A549 (cell line): Measurements from ENCODE around the gene GAS2L2. TPM values are rescaled to one million over a fixed set of nuclear protein-coding genes. Genes with fewer than 3 reads are reported as not detected.

Experiments used
- ATAC-seq, 2 experiments: fragments of 200-7000 bp in 1 of 2; fragments of >200 bp in 1 of 2; cut with Nextera tagmentation in 1 of 2; cut with Tn5 transposase in 1 of 2; 3 replicates each; pipeline versions ENCODE4 v1.8.0 to v1.9.1; 2018 to 2020; ENCODE audit warnings: mild to moderate bottlenecking in 1 of 2, moderate library complexity in 1 of 2
- CTCF ChIA-PET: fragments of 300-600 bp; sonication (Branson Sonifier 250); formaldehyde crosslinking; extraction: SDS; loops from one replicate; lab custom pipeline; 2021; ENCODE audit warnings: antibody characterized with exemption, inconsistent platforms; lab: Yijun Ruan, JAX
- POLR2A ChIA-PET: fragments of 350-600 bp; formaldehyde crosslinking; extraction: SDS; loops from one replicate; lab custom pipeline; 2021; ENCODE audit warnings: antibody characterized with exemption, inconsistent platforms; lab: Yijun Ruan, JAX
- DNase-seq, 2 experiments: peaks; one replicate each; pipeline versions ENCODE4 v3.0.0 to v3.0.0-alpha.2; 2011 to 2016; ENCODE audit warnings: low read depth in 1 of 2, low spot score in 1 of 2
- FAIRE-seq: peaks from 2 replicates; lab custom pipeline; 2011; peaks lifted over from hg19 to GRCh38; lab: Jason Lieb, UNC
- H3K27ac ChIP-seq, 2 experiments: fragments of >200 bp; sonication (Bioruptor Twin); formaldehyde crosslinking; 3 replicates each; pipeline ENCODE4 v1.5.1; 2016 to 2017
- H3K4me1 ChIP-seq: fragments of >200 bp; sonication (Bioruptor Twin); formaldehyde crosslinking; 3 replicates; pipeline ENCODE4 v1.6.1; 2016
- H3K4me2 ChIP-seq: fragments of >200 bp; sonication (Bioruptor Twin); formaldehyde crosslinking; 3 replicates; pipeline ENCODE4 v1.6.1; 2016
- H3K4me3 ChIP-seq: fragments of >200 bp; sonication (Bioruptor Twin); formaldehyde crosslinking; 3 replicates; pipeline ENCODE4 v1.5.1; 2016
- H3K9me3 ChIP-seq: fragments of >200 bp; sonication (Bioruptor Twin); formaldehyde crosslinking; 3 replicates; pipeline ENCODE4 v1.6.1; 2016
- BCL3 ChIP-seq: fragments of >200 bp; sonication (Bioruptor Twin); formaldehyde crosslinking; IDR thresholded peaks from 3 replicates; pipeline ENCODE4 v1.6.1; 2016
- ELK1 ChIP-seq: fragments of 150-350 bp; IDR thresholded peaks from 2 replicates; pipeline ENCODE4 v1.6.1; 2014; ENCODE audit warnings: low read depth, mild to moderate bottlenecking, low read length
- HOXB5 ChIP-seq: fragments of 250-450 bp; sonication (Bioruptor Pico); IDR thresholded peaks from 2 replicates; pipeline ENCODE4 v1.5.0; 2020; ENCODE audit warnings: mild to moderate bottlenecking, moderate library complexity
- KDM1A ChIP-seq: fragments of 200-600 bp; sonication (generic); IDR thresholded peaks from 2 replicates; pipeline ENCODE4 v1.6.1; 2016; ENCODE audit warnings: low read depth, mild to moderate bottlenecking
- MAFK ChIP-seq: fragments of 450-650 bp; IDR thresholded peaks from 2 replicates; pipeline ENCODE4 v1.6.1; 2014; ENCODE audit not compliant: partially characterized antibody
- NR3C1 ChIP-seq: fragments of >200 bp; sonication (Bioruptor Twin); formaldehyde crosslinking; IDR thresholded peaks from 3 replicates; pipeline ENCODE4 v1.6.1; 2017
- PBX3 ChIP-seq: IDR thresholded peaks from 2 replicates; pipeline ENCODE4 v1.6.1; 2012
- PHF8 ChIP-seq: fragments of 200-600 bp; sonication (generic); IDR thresholded peaks from 2 replicates; pipeline ENCODE4 v1.6.1; 2016; ENCODE audit warnings: low read depth, mild to moderate bottlenecking, antibody characterized with exemption, moderate library complexity, borderline replicate concordance
- TP53 ChIP-seq: fragments of 250-450 bp; sonication (Bioruptor Pico); IDR thresholded peaks from 2 replicates; pipeline ENCODE4 v1.5.0; 2021; ENCODE audit warnings: mild to moderate bottlenecking, moderate library complexity
- ZC3H11A ChIP-seq: fragments of 450-650 bp; IDR thresholded peaks from 2 replicates; pipeline ENCODE4 v1.6.1; 2014; ENCODE audit warnings: antibody characterized with exemption, mild to moderate bottlenecking
- ZFP36 ChIP-seq: fragments of 450-650 bp; IDR thresholded peaks from 2 replicates; pipeline ENCODE4 v1.6.1; 2014; ENCODE audit warnings: borderline replicate concordance; ENCODE audit not compliant: partially characterized antibody
- WGBS: methylation state at CpG from one replicate; pipeline ENCODE4 v1.1.6; 2017; ENCODE audit errors: missing lambda C conversion rate; 5-methylcytosine and 5-hydroxymethylcytosine counted together
- polyA plus RNA-seq, 4 experiments: library from polyadenylated mRNA; depleted of rRNA in 3 of 4; stranded (reverse); fragments of >200 nt; fragmentation: RNase III in 1 of 4; extraction: RNeasy Plus Mini Kit Qiagen cat#74134 plus additional on column Dnase treatment in 1 of 4; gene quantifications; 2 replicates in 3 of 4; 3 replicates in 1 of 4; pipeline ENCODE4 v1.2.3, GENCODE V29; 2011 to 2017

The GAS2L2 gene
- polyA plus RNA-seq, 2 of the 4 experiments (the other 2 are of a cell fraction), result 0.06 to 0.15 TPM

GRCh38 chr17:35698800-35699199 lies 54.2 kb downstream of the GAS2L2 start:
- Histone ChIP-seq H3K27ac (no peak overlapping the region), H3K9me3 (no peaks in the 10 kb centered on the region), H3K4me2 (no peak overlapping the region), H3K4me1 (no peaks in the 10 kb centered on the region), H3K4me3 (no peak overlapping the region)
- ATAC-seq (no peak), DNase-seq (no peak), FAIRE-seq (no peak)
- ChIA-PET POLR2A (no interaction called here), CTCF (interaction anchor here (0.6 to 5.3 kb wide), 4 partner anchors 22 to 65 kb away, joined by 3 to 24 read pairs (median 8); no protein-coding TSS in a partner anchor)
- TF ChIP-seq PBX3 (no peak), PHF8 (no peak), TP53 (CRISPR knock-in tag) (no peak), KDM1A (no peak), MAFK (peak; percentile 71)
- WGBS, result 88% methylated on average over 2 of the region's 2 CpGs

GRCh38 chr17:35695613-35696012 lies 57.4 kb downstream of the GAS2L2 start:
- H3K4me1 ChIP-seq, result no peaks in the 10 kb centered on the region
- DNase-seq (no peak), ATAC-seq (no peak), FAIRE-seq (no peak)
- CTCF ChIA-PET, result interaction anchor here (0.6 to 5.3 kb wide), 6 partner anchors 10 to 166 kb away, joined by 3 to 24 read pairs (median 5); no protein-coding TSS in a partner anchor
- no peak overlapping the region for H3K4me2 ChIP-seq
- no peak overlapping the region for H3K27ac ChIP-seq
- no peak for TF ChIP-seq HOXB5 (CRISPR knock-in tag)
- H3K9me3 ChIP-seq, result no peaks in the 10 kb centered on the region
- no peak overlapping the region for H3K4me3 ChIP-seq
- WGBS, result 88% methylated on average over 2 of the region's 2 CpGs
- POLR2A ChIA-PET, result interaction anchor here (0.5 kb wide), 1 partner anchor 227 kb away, joined by 8 read pairs; no protein-coding TSS in a partner anchor

- ATAC-seq (no peak), FAIRE-seq (no peak)
- WGBS, result 98% methylated on average over 2 of the region's 2 CpGs
Measured at GRCh38 chr17:35694906-35695305, 58.1 kb downstream of the GAS2L2 start.

More at GRCh38 chr17:35694906-35695305, 58.1 kb downstream of the GAS2L2 start:
- CTCF ChIA-PET, result interaction anchor here (1.0 to 5.3 kb wide), 5 partner anchors 11 to 110 kb away, joined by 3 to 24 read pairs (median 6); no protein-coding TSS in a partner anchor
- no peak overlapping the region for H3K4me3 ChIP-seq
- H3K4me2 ChIP-seq, result no peak overlapping the region
- no peak overlapping the region for H3K27ac ChIP-seq
- H3K9me3 ChIP-seq, result no peaks in the 10 kb centered on the region
- no peak for TF ChIP-seq BCL3
- TF ChIP-seq NR3C1, result no peak
- TF ChIP-seq ELK1, result no peak
- no peak for TF ChIP-seq ZFP36
- TF ChIP-seq ZC3H11A, result no peak
- TF ChIP-seq PBX3, result no peak
- H3K4me1 ChIP-seq, result no peaks in the 10 kb centered on the region
- POLR2A ChIA-PET, result no interaction called here
- no peak for DNase-seq

Other genes with a start within 250 kb of the GAS2L2 start
- not detected in 2 replicates for gene SLFN12L, start 215.6 kb downstream of the GAS2L2 start, polyA plus RNA-seq (2011; rRNA removed)
- gene SLFN12L, start 215.6 kb downstream of the GAS2L2 start, polyA plus RNA-seq (2017; fragmentation: RNase III; extraction: RNeasy Plus Mini Kit Qiagen cat#74134 plus additional on column Dnase treatment), result not detected in 3 replicates
- gene SLFN14, start 192.4 kb downstream of the GAS2L2 start, polyA plus RNA-seq (2011; rRNA removed), result not detected in 2 replicates
- not detected in 3 replicates for gene SLFN14, start 192.4 kb downstream of the GAS2L2 start, polyA plus RNA-seq (2017; fragmentation: RNase III; extraction: RNeasy Plus Mini Kit Qiagen cat#74134 plus additional on column Dnase treatment)
- 11.2 and 15.0 TPM in 2 replicates for gene PEX12, start 174.7 kb downstream of the GAS2L2 start, polyA plus RNA-seq (2011; rRNA removed)
- gene PEX12, start 174.7 kb downstream of the GAS2L2 start, polyA plus RNA-seq (2017; fragmentation: RNase III; extraction: RNeasy Plus Mini Kit Qiagen cat#74134 plus additional on column Dnase treatment), result 4.3 to 4.7 TPM (median 4.6 TPM) in 3 replicates
- 278 and 309 TPM in 2 replicates for gene AP2B1, start 165.9 kb downstream of the GAS2L2 start, polyA plus RNA-seq (2011; rRNA removed)
- 110 to 139 TPM (median 114 TPM) in 3 replicates for gene AP2B1, start 165.9 kb downstream of the GAS2L2 start, polyA plus RNA-seq (2017; fragmentation: RNase III; extraction: RNeasy Plus Mini Kit Qiagen cat#74134 plus additional on column Dnase treatment)
- 0.05 and 0.07 TPM in 2 replicates for gene RASL10B, start 21.6 kb downstream of the GAS2L2 start, polyA plus RNA-seq (2011; rRNA removed)
- gene RASL10B, start 21.6 kb downstream of the GAS2L2 start, polyA plus RNA-seq (2017; fragmentation: RNase III; extraction: RNeasy Plus Mini Kit Qiagen cat#74134 plus additional on column Dnase treatment), result 0.10 to 0.26 TPM (median 0.24 TPM) in 3 replicates
- 0.19 TPM in 1 of 2 replicates, not detected in the other for gene C17orf50, start 7.6 kb upstream of the GAS2L2 start, polyA plus RNA-seq (2011; rRNA removed)
- gene C17orf50, start 7.6 kb upstream of the GAS2L2 start, polyA plus RNA-seq (2017; fragmentation: RNase III; extraction: RNeasy Plus Mini Kit Qiagen cat#74134 plus additional on column Dnase treatment), result 0.12 to 0.28 TPM (median 0.22 TPM) in 3 replicates
- 6.7 and 7.1 TPM in 2 replicates for gene MMP28, start 42.4 kb upstream of the GAS2L2 start, polyA plus RNA-seq (2011; rRNA removed)
- gene MMP28, start 42.4 kb upstream of the GAS2L2 start, polyA plus RNA-seq (2017; fragmentation: RNase III; extraction: RNeasy Plus Mini Kit Qiagen cat#74134 plus additional on column Dnase treatment), result 5.2 to 8.3 TPM (median 6.6 TPM) in 3 replicates
- gene TAF15, start 56.2 kb upstream of the GAS2L2 start, polyA plus RNA-seq (2011; rRNA removed), result 130 and 213 TPM in 2 replicates
- gene TAF15, start 56.2 kb upstream of the GAS2L2 start, polyA plus RNA-seq (2017; fragmentation: RNase III; extraction: RNeasy Plus Mini Kit Qiagen cat#74134 plus additional on column Dnase treatment), result 543 to 568 TPM (median 544 TPM) in 3 replicates
- gene HEATR9, start 115.7 kb upstream of the GAS2L2 start, polyA plus RNA-seq (2011; rRNA removed), result not detected in 2 replicates
- not detected in 3 replicates for gene HEATR9, start 115.7 kb upstream of the GAS2L2 start, polyA plus RNA-seq (2017; fragmentation: RNase III; extraction: RNeasy Plus Mini Kit Qiagen cat#74134 plus additional on column Dnase treatment)
- 0.31 and 1.0 TPM in 2 replicates for gene CCL5, start 127.1 kb upstream of the GAS2L2 start, polyA plus RNA-seq (2011; rRNA removed)
- 0.12 to 0.17 TPM in 2 of 3 replicates, not detected in the other for gene CCL5, start 127.1 kb upstream of the GAS2L2 start, polyA plus RNA-seq (2017; fragmentation: RNase III; extraction: RNeasy Plus Mini Kit Qiagen cat#74134 plus additional on column Dnase treatment)
- 3.9 and 4.6 TPM in 2 replicates for gene RDM1, start 177.5 kb upstream of the GAS2L2 start, polyA plus RNA-seq (2011; rRNA removed)
- gene RDM1, start 177.5 kb upstream of the GAS2L2 start, polyA plus RNA-seq (2017; fragmentation: RNase III; extraction: RNeasy Plus Mini Kit Qiagen cat#74134 plus additional on column Dnase treatment), result 3.3 to 4.3 TPM (median 3.6 TPM) in 3 replicates
- not detected in 2 replicates for gene LYZL6, start 190.5 kb upstream of the GAS2L2 start, polyA plus RNA-seq (2011; rRNA removed)
- not detected in 3 replicates for gene LYZL6, start 190.5 kb upstream of the GAS2L2 start, polyA plus RNA-seq (2017; fragmentation: RNase III; extraction: RNeasy Plus Mini Kit Qiagen cat#74134 plus additional on column Dnase treatment)
- not detected in 2 replicates for gene CCL16, start 228.3 kb upstream of the GAS2L2 start, polyA plus RNA-seq (2011; rRNA removed)
- gene CCL16, start 228.3 kb upstream of the GAS2L2 start, polyA plus RNA-seq (2017; fragmentation: RNase III; extraction: RNeasy Plus Mini Kit Qiagen cat#74134 plus additional on column Dnase treatment), result not detected in 3 replicates
- not detected in 2 replicates for gene CCL14, start 233.5 kb upstream of the GAS2L2 start, polyA plus RNA-seq (2011; rRNA removed)
- not detected in 3 replicates for gene CCL14, start 233.5 kb upstream of the GAS2L2 start, polyA plus RNA-seq (2017; fragmentation: RNase III; extraction: RNeasy Plus Mini Kit Qiagen cat#74134 plus additional on column Dnase treatment)
- gene CCL15, start 248.3 kb upstream of the GAS2L2 start, polyA plus RNA-seq (2011; rRNA removed), result 0.10 TPM in 1 of 2 replicates, not detected in the other
- gene CCL15, start 248.3 kb upstream of the GAS2L2 start, polyA plus RNA-seq (2017; fragmentation: RNase III; extraction: RNeasy Plus Mini Kit Qiagen cat#74134 plus additional on column Dnase treatment), result not detected in 3 replicates